PC-3 (cell line): Measurements from ENCODE around the gene LYPD5.

Experiments used
- CTCF ChIP-seq: fragments of 300-600 bp; sonication (generic); conservative IDR thresholded peaks from 2 replicates; pipeline ENCODE4 v1.5.1; 2017; ENCODE audit warnings: antibody characterized with exemption, low read depth, mild to moderate bottlenecking, low read length
- EZH2 ChIP-seq: fragments of 300-600 bp; sonication (generic); IDR thresholded peaks from one replicate; pipeline ENCODE4 v1.6.1; 2017; ENCODE audit warnings: antibody characterized with exemption, mild to moderate bottlenecking, low read length; ENCODE audit not compliant: unreplicated experiment
- EZH2phosphoT487 ChIP-seq: fragments of 300-600 bp; sonication (generic); IDR thresholded peaks from 2 replicates; pipeline ENCODE4 v1.6.1; 2018; ENCODE audit warnings: mild to moderate bottlenecking, antibody characterized with exemption, low read length, borderline replicate concordance

GRCh38 chr19:43774103-43774939 is 27.9 kb downstream of the LYPD5 start:
- TF ChIP-seq CTCF (no peak), EZH2 (no peak), EZH2phosphoT487 (no peak)
